GM12872 (cell line): ENCODE measurements around the gene CAPN5.

Experiments
- CTCF ChIP-seq: IDR thresholded peaks from 3 replicates; pipeline ENCODE4 v1.5.1; 2011; ENCODE audit warnings: low read depth, mild to moderate bottlenecking, low read length, moderate library complexity; ENCODE audit not compliant: insufficient read depth

The CAPN5 gene

GRCh38 chr11:77166021-77166420, 99.2 kb downstream of the CAPN5 start:
- no peak for TF ChIP-seq CTCF

- TF ChIP-seq CTCF: no peak
Measured at GRCh38 chr11:77167111-77167626, 100.4 kb downstream of the CAPN5 start.

- no peak for TF ChIP-seq CTCF
Measured at GRCh38 chr11:77167791-77168190, 101.0 kb downstream of the CAPN5 start.

DNA sequence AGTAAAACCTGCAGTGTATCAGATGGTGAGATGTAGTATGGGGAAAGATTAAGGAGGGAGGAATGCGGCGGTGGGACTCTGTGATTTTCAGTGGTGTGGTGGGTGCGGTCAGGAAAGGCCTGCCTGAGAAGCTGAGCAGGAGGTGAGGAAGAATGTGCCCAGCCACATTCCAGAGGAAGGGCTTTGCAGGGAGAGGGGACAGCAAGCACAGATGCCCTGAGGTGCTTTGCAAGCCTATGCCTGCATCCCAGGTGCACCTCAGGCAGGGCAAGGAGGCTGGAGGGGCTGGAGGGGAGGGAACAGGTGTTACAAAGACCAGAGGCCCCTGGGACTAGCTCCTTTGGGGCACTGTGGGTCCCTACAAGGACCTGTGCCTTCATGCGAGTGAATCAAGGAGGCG, 103.3 kb downstream of the CAPN5 start:
- no peak for TF ChIP-seq CTCF

GRCh38 chr11:77171254-77171653, 104.5 kb downstream of the CAPN5 start:
- no peak for TF ChIP-seq CTCF

DNA sequence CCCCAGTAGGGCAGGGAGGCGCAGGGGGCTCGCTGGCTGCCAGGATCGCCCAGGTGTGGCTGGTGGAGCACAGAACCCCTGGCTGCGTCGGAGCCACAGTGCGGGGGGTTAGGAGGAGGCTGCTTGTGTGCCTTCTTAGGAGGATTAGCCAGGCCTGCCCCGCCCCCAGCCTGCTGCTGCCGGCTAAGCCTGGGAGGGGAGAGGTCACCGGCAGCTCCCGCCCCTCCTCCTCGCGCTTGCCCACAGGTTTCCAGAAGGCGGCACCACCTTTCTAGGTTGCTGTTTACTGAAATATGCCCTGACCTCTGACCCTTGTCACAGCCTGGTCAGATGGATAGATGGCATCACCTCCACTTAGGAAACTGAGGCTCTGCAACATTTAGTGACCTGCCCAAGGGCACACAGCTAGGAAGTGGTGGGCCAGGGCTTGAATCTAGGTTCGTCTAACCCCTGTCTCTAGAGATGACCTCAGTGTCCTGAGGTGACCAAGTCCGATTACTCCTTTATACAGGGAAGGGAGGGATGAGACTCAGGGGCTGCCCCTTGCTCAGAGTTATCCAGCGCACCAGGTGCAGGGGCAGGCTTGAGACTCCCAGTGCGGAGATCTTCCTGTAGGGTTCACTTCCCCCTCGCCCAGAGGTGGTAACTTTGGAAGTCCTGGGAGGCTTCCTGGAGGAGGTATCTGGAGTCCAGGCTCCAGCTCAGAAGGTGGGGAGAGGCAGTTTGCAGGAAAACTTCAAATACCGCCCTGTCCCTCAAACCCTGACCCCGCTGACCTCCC, 105.3 kb downstream of the CAPN5 start:
- no peak for TF ChIP-seq CTCF

DNA sequence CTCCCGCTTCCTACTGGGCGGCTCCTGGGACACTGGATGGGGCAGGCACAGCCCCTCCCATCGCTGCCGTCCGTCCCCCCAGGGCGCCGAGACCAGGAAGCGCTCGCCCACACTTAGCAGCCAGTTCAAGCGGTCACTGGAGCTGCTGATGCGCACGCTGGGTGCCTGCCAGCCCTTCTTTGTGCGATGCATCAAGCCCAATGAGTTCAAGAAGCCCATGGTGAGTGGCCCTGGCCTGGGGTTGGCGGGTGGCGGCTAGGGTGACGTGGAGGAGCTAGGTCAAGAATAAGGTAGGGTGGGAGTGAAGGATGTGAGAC, 105.9 kb downstream of the CAPN5 start:
- no peak for TF ChIP-seq CTCF
